ENCODE measurements around the gene SOX5. TPM values are rescaled to one million over a fixed set of nuclear protein-coding genes. Genes with fewer than 3 reads are reported as not detected.
A peak's percentile ranks its signal among the peaks of the same experiment; 100 is the strongest.

SOX5 gene
- total and polyA plus RNA-seq, 3 donors from 2014 or later: 26.0 to 93.3 (median 29.2) TPM

DNA sequence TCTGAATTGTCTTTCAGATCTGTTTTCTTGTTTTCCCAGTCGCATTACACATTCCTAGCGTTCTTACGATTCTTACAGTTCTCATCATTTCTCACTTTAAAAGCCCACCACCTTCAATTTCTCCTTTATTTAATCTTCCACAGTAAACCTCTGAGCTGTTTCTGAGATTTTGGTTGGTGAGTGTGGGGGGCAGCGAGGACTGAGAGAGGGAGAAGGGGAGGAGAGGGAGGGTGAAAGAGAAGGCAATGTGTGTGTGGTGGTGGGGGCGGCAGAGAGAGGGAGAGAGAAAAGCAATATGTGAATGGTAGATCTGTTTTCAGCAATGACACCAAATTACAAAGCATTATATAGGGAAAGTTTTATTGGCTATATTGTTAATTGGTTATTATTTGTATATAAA, 282.6 kb downstream of the SOX5 start:
- H3K4me3 ChIP-seq: no peak overlapping the region

GRCh38 chr12:23662966-23663365, 286.5 kb downstream of the SOX5 start:
- H3K27ac ChIP-seq: no peak overlapping the region
- peak; percentile 14 for DNase-seq
- intact Hi-C loops (cut with DNase I; ENCODE audit: low total_unique reads): no loop called here
- 69 to 79% methylated on average over 3 of the region's 3 CpGs for WGBS, 2 donors
- TF ChIP-seq CTCF (IDR thresholded peaks at IDR 0.05) (no peak), POLR2A (IDR thresholded peaks at IDR 0.05) (no peak)
- no peak overlapping the region for H3K4me3 ChIP-seq
- H3K36me3 ChIP-seq (ENCODE audit: low read depth, missing control alignments): no peaks in the 10 kb centered on the region
- no peaks in the 10 kb centered on the region for H3K9me3 ChIP-seq
- no peaks in the 10 kb centered on the region for H3K27me3 ChIP-seq
- no peaks in the 10 kb centered on the region for H3K4me1 ChIP-seq

More for the DNA sequence above, 282.6 kb downstream of the SOX5 start:
- Histone ChIP-seq H3K36me3 (ENCODE audit: low read depth, missing control alignments) (no peaks in the 10 kb centered on the region), H3K27ac (no peak overlapping the region), H3K9me3 (no peaks in the 10 kb centered on the region), H3K27me3 (no peaks in the 10 kb centered on the region), H3K4me1 (no peaks in the 10 kb centered on the region)
- TF ChIP-seq POLR2A (IDR thresholded peaks at IDR 0.05): no peak
- no peak for TF ChIP-seq CTCF (IDR thresholded peaks at IDR 0.05)
- WGBS, 2 donors: 70 to 78% methylated on average over 5 of the region's 5 CpGs
- intact Hi-C loops (cut with DNase I; ENCODE audit: low total_unique reads): no loop called here
- no peak for DNase-seq

GRCh38 chr12:23659131-23659530, 290.3 kb downstream of the SOX5 start:
- Histone ChIP-seq H3K4me3 (no peak overlapping the region), H3K9me3 (no peaks in the 10 kb centered on the region), H3K36me3 (ENCODE audit: low read depth, missing control alignments) (no peaks in the 10 kb centered on the region), H3K27ac (no peak overlapping the region), H3K4me1 (no peaks in the 10 kb centered on the region), H3K27me3 (no peaks in the 10 kb centered on the region)
- 79 to 86% methylated on average over 6 of the region's 6 CpGs for whole genome bisulfite sequencing, 2 donors
- DNase-seq: no peak
- intact Hi-C loops (cut with DNase I; ENCODE audit: low total_unique reads): no loop called here
- TF ChIP-seq CTCF (IDR thresholded peaks at IDR 0.05) (no peak), POLR2A (IDR thresholded peaks at IDR 0.05) (no peak)

DNA sequence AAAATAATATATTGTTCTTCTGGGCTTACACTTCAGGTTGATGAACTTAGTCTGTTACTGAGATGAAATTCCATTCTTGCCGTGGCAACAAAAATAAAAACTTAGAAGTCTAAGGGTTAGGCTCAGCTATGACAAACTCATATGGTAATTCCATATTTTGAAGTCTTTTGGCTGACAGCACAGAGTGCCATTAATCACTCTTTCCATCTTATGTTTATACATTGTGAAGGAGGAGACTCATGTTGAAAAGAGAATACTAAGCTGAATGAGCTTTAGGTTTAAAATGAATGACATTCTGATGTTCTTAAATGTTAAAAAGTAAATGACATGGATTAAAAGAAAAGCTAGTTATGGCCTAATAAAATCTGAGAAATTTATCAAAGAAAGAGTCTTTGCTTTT, 291.9 kb downstream of the SOX5 start:
- no peak for DNase-seq
- intact Hi-C loops (cut with DNase I; ENCODE audit: low total_unique reads): no loop called here
- no peak overlapping the region for H3K4me3 ChIP-seq
- H3K4me1 ChIP-seq: no peaks in the 10 kb centered on the region
- no peaks in the 10 kb centered on the region for H3K27me3 ChIP-seq
- H3K27ac ChIP-seq: no peak overlapping the region
- WGBS, 2 donors: 76 to 88% methylated on average over 1 of the region's 1 CpG
- no peak for TF ChIP-seq POLR2A (IDR thresholded peaks at IDR 0.05)
- no peak for TF ChIP-seq CTCF (IDR thresholded peaks at IDR 0.05)
- H3K9me3 ChIP-seq: no peaks in the 10 kb centered on the region
- H3K36me3 ChIP-seq (ENCODE audit: low read depth, missing control alignments): no peaks in the 10 kb centered on the region

GRCh38 chr12:23655884-23656283, 293.6 kb downstream of the SOX5 start:
- no peaks in the 10 kb centered on the region for H3K27me3 ChIP-seq
- 58 to 84% methylated on average over 1 of the region's 1 CpG for WGBS, 2 donors
- TF ChIP-seq CTCF (IDR thresholded peaks at IDR 0.05) (no peak), POLR2A (IDR thresholded peaks at IDR 0.05) (no peak)
- H3K9me3 ChIP-seq: no peaks in the 10 kb centered on the region
- H3K4me1 ChIP-seq: no peaks in the 10 kb centered on the region
- DNase-seq: no peak
- no peak overlapping the region for H3K27ac ChIP-seq
- H3K4me3 ChIP-seq: no peak overlapping the region
- intact Hi-C loops (cut with DNase I; ENCODE audit: low total_unique reads): no loop called here
- H3K36me3 ChIP-seq (ENCODE audit: low read depth, missing control alignments): no peaks in the 10 kb centered on the region
